ENCODE results near the gene SPATA3. TPM values are rescaled to one million over a fixed set of nuclear protein-coding genes. Genes with fewer than 3 reads are reported as not detected.

SPATA3 gene
- total RNA-seq, 1 experiment from 2014 or later: not detected

DNA sequence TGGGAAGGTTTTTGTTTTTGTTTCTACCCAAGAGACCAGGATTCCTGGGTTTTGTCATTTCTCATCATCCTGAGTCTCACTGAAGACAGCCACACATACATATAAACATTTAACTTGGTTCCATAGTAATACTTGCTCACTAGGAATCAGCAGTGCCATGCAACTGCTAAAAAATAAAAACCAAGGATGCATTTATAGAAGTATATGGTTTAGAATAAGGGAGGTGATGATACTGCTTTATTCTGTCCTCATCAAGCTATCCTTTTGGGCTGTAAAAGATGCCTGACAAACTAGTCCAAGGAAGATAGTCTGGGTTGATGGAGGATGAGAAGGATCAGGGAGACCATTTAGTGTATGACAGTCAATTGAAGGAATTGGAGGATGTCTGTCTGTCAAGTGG is 740 bp downstream of the SPATA3 start:
- POLR2A ChIA-PET (ENCODE audit: unreplicated experiment): no interaction called here
- H2AFZ ChIP-seq (ENCODE audit: low read length): no peak overlapping the region
- no peaks in the 10 kb centered on the region for H3K36me3 ChIP-seq (ENCODE audit: low read depth, low read length)
- no peak for ATAC-seq
- intact Hi-C loops (cut with micrococcal nuclease): no loop called here
- TF ChIP-seq EZH2 (IDR thresholded peaks at IDR 0.05; ENCODE audit: low read length, unreplicated experiment) (no peak), EZH2phosphoT487 (IDR thresholded peaks at IDR 0.05; ENCODE audit: borderline replicate concordance, low read length) (no peak)
- TF ChIP-seq, protein P1, sequence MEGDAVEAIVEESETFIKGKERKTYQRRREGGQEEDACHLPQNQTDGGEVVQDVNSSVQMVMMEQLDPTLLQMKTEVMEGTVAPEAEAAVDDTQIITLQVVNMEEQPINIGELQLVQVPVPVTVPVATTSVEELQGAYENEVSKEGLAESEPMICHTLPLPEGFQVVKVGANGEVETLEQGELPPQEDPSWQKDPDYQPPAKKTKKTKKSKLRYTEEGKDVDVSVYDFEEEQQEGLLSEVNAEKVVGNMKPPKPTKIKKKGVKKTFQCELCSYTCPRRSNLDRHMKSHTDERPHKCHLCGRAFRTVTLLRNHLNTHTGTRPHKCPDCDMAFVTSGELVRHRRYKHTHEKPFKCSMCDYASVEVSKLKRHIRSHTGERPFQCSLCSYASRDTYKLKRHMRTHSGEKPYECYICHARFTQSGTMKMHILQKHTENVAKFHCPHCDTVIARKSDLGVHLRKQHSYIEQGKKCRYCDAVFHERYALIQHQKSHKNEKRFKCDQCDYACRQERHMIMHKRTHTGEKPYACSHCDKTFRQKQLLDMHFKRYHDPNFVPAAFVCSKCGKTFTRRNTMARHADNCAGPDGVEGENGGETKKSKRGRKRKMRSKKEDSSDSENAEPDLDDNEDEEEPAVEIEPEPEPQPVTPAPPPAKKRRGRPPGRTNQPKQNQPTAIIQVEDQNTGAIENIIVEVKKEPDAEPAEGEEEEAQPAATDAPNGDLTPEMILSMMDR (conservative IDR thresholded peaks at IDR 0.05; ENCODE audit: low read depth, low read length): no peak
- no peak overlapping the region for H3K9ac ChIP-seq (ENCODE audit: low read length)
- H3F3A ChIP-seq (ENCODE audit: low read length, unreplicated experiment): no peaks in the 10 kb centered on the region
- no peaks in the 10 kb centered on the region for H4K20me1 ChIP-seq (ENCODE audit: low read length)
- CTCF ChIA-PET: no interaction called here
- no peak overlapping the region for H3K27ac ChIP-seq (ENCODE audit: low read length)
- H3K79me2 ChIP-seq (ENCODE audit: low read length): no peaks in the 10 kb centered on the region
- no TSS peak for BruUV-seq (replicated peaks)
- no peaks in the 10 kb centered on the region for H3K9me2 ChIP-seq (replicated peaks; ENCODE audit: low read length)
- H3K4me2 ChIP-seq (ENCODE audit: low read length): no peak overlapping the region
- H3K4me3 ChIP-seq (ENCODE audit: low read length): no peak overlapping the region
- no peaks in the 10 kb centered on the region for H3K4me1 ChIP-seq (ENCODE audit: insufficient read depth, low read length)
- H3K9me3 ChIP-seq (ENCODE audit: low read length): no peaks in the 10 kb centered on the region
- H3K27me3 ChIP-seq (ENCODE audit: low read length): peaks cover 7% of the 10 kb centered on the region; the same call in 1 of the 2 replicates
- no peak for DNase-seq

GRCh38 chr2:230998882-230999281 is 3.0 kb downstream of the SPATA3 start:
- CTCF ChIA-PET: interaction anchor here (1.2 kb wide), 1 partner anchor 54 kb away, joined by 4 read pairs; no protein-coding TSS in a partner anchor

DNA sequence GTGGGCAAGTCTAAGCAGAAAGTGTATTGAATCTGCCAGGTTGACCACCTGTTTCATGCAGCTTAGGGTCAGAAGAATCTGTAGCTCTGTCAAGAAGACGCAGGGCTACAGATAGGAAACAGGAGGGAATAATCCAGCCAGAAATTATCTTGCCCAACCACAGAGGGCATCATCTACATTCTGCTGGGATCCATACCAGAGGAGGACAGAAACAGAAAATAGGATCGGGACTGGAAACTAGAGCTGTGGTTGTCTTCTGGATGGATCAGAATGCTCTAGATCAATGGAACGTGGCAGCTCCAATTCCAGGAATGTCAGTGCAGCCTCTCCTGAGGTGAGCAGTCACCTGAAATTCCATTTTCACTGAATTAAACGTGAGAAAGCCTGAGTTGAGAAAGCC is 3.6 kb downstream of the SPATA3 start:
- Histone ChIP-seq H3K4me1 (ENCODE audit: insufficient read depth, low read length) (no peaks in the 10 kb centered on the region), H3K36me3 (ENCODE audit: low read depth, low read length) (no peaks in the 10 kb centered on the region), H3K9ac (ENCODE audit: low read length) (no peak overlapping the region), H3K9me3 (ENCODE audit: low read length) (no peaks in the 10 kb centered on the region), H3F3A (ENCODE audit: low read length, unreplicated experiment) (no peaks in the 10 kb centered on the region), H3K9me2 (replicated peaks; ENCODE audit: low read length) (no peaks in the 10 kb centered on the region), H4K20me1 (ENCODE audit: low read length) (no peaks in the 10 kb centered on the region), H2AFZ (ENCODE audit: low read length) (no peak overlapping the region), H3K79me2 (ENCODE audit: low read length) (no peaks in the 10 kb centered on the region), H3K4me2 (ENCODE audit: low read length) (no peak overlapping the region), H3K27me3 (ENCODE audit: low read length) (peaks cover 7% of the 10 kb centered on the region; the same call in 1 of the 2 replicates), H3K4me3 (ENCODE audit: low read length) (no peak overlapping the region), H3K27ac (ENCODE audit: low read length) (no peak overlapping the region)
- ChIA-PET CTCF (interaction anchor here (1.2 kb wide), 1 partner anchor 53 kb away, joined by 4 read pairs; no protein-coding TSS in a partner anchor), POLR2A (ENCODE audit: unreplicated experiment) (no interaction called here)
- DNase-seq: no peak
- no peak for ATAC-seq
- intact Hi-C loops (cut with micrococcal nuclease): no loop called here
- BruUV-seq (replicated peaks): no TSS peak
- no peak for TF ChIP-seq EZH2 (IDR thresholded peaks at IDR 0.05; ENCODE audit: low read length, unreplicated experiment)
- no peak for TF ChIP-seq EZH2phosphoT487 (IDR thresholded peaks at IDR 0.05; ENCODE audit: borderline replicate concordance, low read length)
- TF ChIP-seq, protein P1 (conservative IDR thresholded peaks at IDR 0.05; ENCODE audit: low read depth, low read length): no peak

More at GRCh38 chr2:230998882-230999281, 3.0 kb downstream of the SPATA3 start:
- H3K9me3 ChIP-seq (ENCODE audit: low read length): no peaks in the 10 kb centered on the region
- H3K27me3 ChIP-seq (ENCODE audit: low read length): peaks cover 7% of the 10 kb centered on the region; the same call in 1 of the 2 replicates
- no peak overlapping the region for H3K9ac ChIP-seq (ENCODE audit: low read length)
- no TSS peak for BruUV-seq (replicated peaks)
- no peaks in the 10 kb centered on the region for H4K20me1 ChIP-seq (ENCODE audit: low read length)
- no peaks in the 10 kb centered on the region for H3K4me1 ChIP-seq (ENCODE audit: insufficient read depth, low read length)
- H3K27ac ChIP-seq (ENCODE audit: low read length): no peak overlapping the region
- no peaks in the 10 kb centered on the region for H3K9me2 ChIP-seq (replicated peaks; ENCODE audit: low read length)
- POLR2A ChIA-PET (ENCODE audit: unreplicated experiment): no interaction called here
- no peak for DNase-seq
- H2AFZ ChIP-seq (ENCODE audit: low read length): no peak overlapping the region
- H3K79me2 ChIP-seq (ENCODE audit: low read length): no peaks in the 10 kb centered on the region
- no peak for ATAC-seq
- TF ChIP-seq EZH2phosphoT487 (IDR thresholded peaks at IDR 0.05; ENCODE audit: borderline replicate concordance, low read length) (no peak), EZH2 (IDR thresholded peaks at IDR 0.05; ENCODE audit: low read length, unreplicated experiment) (no peak)
- TF ChIP-seq, protein P1 (conservative IDR thresholded peaks at IDR 0.05; ENCODE audit: low read depth, low read length): no peak
- H3K4me2 ChIP-seq (ENCODE audit: low read length): no peak overlapping the region
- H3K36me3 ChIP-seq (ENCODE audit: low read depth, low read length): no peaks in the 10 kb centered on the region
- no peaks in the 10 kb centered on the region for H3F3A ChIP-seq (ENCODE audit: low read length, unreplicated experiment)
- intact Hi-C loops (cut with micrococcal nuclease): no loop called here
- H3K4me3 ChIP-seq (ENCODE audit: low read length): no peak overlapping the region

All from PC-3 (cell line).